SK-N-MC (cell line): ENCODE measurements around the gene RRAGC.
"Not testable (repeated sequence)": the region's sequence is repeated elsewhere in the genome, so short reads cannot be mapped to it uniquely, and the experiment has no call there.

Experiments used
- EZH2 ChIP-seq: fragments of 200-600 bp; sonication (generic); IDR thresholded peaks from one replicate; pipeline ENCODE4 v1.6.1; 2017; ENCODE audit warnings: antibody characterized with exemption
- FOXP2 ChIP-seq: optimal IDR thresholded peaks from 2 replicates; pipeline ENCODE3; 2011; ENCODE audit warnings: mild to moderate bottlenecking, moderate library complexity; ENCODE audit not compliant: insufficient read depth; ENCODE audit errors: extremely low read length, control extremely low read depth
- POLR2AphosphoS5 ChIP-seq: IDR thresholded peaks from 2 replicates; pipeline ENCODE4 v1.6.1; 2012; ENCODE audit warnings: mild to moderate bottlenecking, low read depth, low read length, borderline replicate concordance

- TF ChIP-seq POLR2AphosphoS5, EZH2, FOXP2: not testable (repeated sequence)
Observed at GRCh38 chr1:38811466-38811865, 48.1 kb downstream of the RRAGC start.
